NCI-H82 treated with DMSO at 0.1 percent for 48 hours (cell line): ENCODE data around the gene KLK8.
"Not testable (repeated sequence)": the region's sequence is repeated elsewhere in the genome, so short reads cannot be mapped to it uniquely, and the experiment has no call there.

Experiments used
- DNase-seq: peaks from one replicate; lab custom pipeline; 2025; ENCODE audit not compliant: unreplicated experiment; lab: John Stamatoyannopoulos, UW

KLK8 gene

DNA sequence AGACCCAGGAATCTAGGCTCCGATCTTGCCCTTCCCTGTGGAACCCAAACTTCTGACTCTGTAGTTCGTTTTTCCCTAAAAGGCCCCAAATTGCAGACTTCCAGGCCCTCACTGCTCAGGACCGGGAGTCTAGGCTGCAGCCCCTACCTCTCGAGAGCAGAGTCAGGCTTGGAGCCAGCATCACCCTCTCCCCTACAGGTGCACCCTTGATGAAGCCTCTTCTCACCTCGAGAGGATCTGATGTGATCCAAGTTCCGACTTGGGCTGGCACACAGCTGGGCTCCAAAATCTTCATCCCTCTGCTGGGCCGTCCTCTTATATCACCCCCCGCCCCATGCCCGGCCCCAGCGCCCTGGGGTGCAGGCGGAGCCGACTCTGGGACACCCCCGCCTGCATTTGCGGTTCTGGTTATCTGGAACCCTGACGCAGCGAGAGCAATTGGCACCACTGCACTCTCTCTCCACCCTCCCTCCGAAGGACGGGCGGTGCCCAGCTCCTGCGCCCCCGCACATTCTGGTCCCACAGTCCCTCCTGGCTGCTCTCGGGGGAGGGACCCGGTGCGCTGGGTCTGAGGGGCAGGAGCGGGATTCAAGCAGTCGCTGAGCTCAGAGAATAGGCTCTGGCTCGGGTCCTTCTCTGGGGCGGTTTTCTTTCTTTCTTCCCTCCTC, 17.6 kb downstream of the KLK8 start, which contains the start of gene KLK7:
Gene KLK7, minus strand, starts transcription at position 293 of the 668 bp plus-strand sequence. CDS start 1,518 bp downstream, outside the sequence.
- DNase-seq: no peak

DNA sequence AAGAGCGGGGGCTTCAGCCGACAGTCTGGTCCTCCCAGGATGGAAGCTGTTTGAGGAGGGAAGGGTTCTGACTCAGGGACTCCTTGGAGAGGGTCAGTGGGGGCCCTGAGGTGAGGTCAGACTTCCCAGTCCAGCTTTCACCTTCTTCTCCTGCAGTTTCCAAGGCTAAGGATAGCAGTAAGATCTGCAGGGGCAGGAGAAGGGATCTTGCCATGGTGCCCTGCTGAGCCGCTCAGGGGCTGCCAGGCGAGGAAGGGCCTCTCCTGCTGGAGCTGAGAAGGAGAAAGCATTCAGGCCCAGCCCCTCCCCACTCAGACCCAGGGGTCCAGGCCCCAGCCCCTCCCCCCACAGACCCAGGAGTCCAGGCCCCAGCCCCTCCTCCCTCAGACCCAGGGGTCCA, 19.2 kb downstream of the KLK8 start:
- no peak for DNase-seq

DNA sequence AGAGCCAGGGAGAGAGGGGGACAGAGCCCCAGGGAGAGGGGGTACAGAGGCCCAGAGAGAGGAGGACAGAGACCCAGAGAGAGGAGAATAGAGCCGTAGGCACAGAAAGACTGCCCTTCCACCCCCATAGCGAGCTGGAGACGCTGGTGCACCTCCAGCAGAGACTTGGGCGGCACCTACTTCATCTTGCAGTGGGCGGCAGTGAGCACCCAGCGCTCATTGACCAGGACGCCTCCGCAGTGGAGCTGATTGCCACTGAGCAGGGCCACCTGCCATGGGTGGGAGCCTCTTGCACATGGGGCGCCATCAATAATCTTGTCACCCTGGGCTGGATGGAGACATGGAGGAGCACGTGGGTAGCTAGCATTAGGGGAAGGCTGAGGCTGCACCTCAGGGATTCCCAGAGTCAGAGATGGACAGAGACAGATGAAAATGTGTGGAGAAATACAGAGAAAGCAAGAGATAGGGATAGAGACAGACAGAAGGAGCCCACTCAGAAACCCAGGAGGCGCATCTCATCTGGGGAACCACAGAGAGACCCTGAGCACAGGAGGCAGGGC, 19.7 kb downstream of the KLK8 start:
- no peak for DNase-seq

DNA sequence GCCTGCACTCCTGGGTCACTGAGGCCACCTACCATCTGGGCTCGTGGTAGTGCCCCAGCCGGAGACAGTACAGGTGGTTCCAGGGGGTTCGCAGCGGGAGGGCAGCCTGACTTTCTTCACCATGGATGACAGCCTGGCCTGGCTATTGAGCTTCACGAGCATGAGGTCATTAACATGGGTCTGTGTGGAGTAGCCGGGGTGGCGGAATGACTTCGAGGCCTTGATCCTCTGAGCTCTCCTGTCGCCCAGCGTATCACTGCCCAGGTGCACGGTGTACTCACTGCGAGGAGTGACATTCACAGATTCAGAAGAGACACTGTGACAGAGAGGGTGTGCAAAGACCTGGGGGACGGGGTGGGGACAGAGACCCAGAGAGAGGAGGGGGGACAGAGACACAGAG, 21.2 kb downstream of the KLK8 start:
- DNase-seq: no peak

DNA sequence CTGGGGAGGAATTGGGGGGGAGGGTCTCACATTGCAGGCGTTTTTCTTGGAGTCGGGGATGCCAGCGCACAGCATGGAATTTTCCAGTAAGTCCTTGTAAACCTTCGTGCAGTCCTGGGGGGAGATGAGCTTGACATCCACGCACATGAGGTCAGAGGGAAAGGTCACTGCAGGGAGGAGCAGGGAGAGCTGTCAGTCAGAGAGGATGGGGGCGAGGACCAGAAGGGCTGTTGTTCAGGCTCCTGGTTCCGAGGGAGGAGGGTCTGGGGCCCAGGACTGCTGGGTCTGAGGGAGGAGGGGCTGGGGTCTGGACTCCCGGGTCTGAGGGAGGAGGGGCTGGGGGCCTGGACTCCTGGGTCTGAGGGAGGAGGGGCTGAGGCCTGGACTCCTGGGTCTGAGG, 21.6 kb downstream of the KLK8 start:
- DNase-seq: no peak

DNA sequence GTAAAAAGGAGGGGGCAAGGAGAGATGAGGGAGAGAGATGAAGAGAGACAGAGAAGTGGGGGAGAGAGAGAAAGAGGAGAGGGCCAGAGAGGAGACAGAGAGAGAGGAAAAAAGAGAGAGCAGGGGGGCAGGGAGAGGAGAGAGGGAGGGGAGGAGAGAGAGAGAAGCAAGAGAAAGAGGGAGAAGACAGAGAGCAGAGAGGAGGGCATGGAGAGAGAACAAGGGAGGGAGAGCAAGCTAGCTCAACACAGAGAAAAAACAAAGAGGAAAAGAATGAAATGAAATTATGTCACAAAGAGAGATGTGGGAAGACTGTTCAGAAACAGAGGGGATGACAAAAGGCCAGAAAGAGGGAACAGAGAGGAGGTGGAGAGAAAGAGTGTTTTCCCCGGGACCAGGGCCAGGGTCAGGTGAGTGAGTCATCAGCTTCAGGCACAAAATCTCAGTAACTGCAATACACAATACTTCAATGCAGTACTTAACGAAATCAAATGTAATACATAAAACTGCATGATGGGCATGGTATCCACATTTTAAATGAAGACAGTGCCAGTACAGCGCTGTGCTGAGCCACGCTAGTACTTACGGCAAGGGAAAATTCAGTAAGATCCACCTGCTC, 22.5 kb downstream of the KLK8 start:
- DNase-seq: no peak

DNA sequence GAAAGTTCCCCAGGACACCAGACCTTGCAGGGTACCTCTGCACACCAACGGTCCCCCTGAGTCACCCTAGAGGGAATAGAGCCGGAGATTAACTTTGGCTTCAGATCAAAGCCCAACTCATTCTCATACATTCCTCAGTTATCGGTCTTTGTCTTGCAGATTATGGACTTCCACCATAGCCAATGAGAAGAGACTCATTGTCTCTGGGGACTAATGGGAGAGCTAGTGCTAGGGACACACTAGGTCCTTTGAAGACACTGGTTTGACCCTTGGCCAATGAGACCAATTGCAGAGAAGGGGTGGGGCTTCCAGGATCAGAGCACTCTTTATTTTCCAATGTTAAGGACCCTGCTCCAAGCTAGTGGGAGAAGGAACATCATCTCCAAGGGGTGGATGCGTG, 23.8 kb downstream of the KLK8 start:
- no peak for DNase-seq

DNA sequence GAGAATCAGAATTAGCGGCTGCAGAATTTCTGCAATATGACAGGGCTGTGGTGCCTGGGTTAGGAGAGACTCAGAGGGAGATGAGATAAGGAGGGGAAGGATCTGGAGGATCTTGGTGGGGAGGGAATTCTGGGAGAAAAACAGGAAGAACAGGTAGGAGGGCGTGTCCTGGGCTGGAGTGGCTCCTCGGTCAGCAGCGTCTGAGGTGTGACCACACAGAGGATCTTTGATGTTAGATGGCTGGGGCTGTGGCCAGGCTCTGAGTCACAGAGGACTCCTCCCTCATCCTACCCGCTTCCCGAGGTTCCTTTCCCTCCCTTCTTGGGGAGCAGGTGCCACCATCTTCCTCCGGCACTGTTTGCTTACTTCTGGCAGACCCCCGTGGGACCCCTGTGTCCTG, 25.6 kb downstream of the KLK8 start:
- no peak for DNase-seq

DNA sequence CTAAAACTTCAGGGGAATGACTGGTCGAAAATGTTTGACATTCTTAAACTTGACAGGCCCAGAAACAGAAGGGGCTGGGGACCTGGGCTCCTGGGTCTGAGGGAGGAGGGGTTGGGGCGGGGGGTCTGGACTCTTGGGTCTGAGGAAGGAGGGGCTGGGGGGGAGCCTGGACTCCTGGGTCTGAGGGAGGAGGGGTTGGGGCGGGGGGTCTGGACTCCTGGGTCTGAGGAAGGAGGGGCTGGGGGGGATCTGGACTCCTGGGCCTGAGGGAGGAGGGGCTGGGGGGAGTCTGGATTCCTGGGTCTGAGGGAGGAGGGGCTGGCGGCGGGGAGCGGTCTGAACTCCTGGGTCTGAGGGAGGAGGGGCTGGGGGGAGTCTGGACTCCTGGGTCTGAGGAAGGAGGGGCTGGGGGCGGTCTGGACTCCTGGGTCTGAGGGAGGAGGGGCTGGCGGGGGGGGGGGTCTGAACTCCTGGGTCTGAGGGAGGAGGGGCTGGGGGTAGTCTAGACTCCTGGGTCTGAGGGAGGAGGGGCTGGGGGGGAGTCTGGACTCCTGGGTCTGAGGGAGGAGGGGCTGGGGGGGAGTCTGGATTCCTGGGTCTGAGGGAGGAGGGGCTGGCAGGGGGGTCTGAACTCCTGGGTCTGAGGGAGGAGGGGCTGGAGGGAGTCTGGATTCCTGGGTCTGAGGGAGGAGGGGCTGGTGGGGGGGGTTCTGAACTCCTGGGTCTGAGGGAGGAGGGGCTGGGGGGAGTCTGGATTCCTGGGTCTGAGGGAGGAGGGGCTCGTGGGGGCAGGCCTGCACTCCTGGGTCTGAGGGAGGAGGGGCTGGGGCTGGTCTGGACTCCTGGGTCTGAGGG, 26.5 kb downstream of the KLK8 start:
- DNase-seq: no peak

DNA sequence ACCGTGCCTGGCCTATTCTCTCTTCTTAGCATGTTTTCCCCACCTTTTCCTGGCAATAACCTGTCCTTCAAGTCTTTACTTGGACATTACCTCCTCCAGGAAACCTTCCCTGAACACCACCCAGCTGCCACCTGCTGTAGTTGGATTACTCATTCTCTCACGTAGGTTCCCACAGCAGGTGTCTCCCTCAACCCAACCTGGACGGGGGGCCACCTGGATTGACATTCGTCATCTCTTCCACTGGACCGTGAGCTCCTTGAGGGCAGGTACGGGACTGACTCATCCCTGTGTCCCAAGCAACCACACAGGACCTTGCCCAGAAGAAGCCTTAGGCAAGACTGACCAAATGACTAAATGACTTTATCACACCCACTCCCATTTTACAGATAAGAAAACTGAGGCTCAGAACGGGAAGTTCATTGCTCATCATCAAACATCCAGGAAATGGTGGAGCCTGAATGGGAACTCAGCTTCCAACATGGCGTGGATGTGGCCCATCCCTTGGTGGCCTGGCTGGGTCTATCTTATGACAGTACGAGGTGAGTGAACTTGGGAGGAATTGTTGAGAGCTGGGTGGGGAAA, 28.5 kb downstream of the KLK8 start:
- DNase-seq: no peak

DNA sequence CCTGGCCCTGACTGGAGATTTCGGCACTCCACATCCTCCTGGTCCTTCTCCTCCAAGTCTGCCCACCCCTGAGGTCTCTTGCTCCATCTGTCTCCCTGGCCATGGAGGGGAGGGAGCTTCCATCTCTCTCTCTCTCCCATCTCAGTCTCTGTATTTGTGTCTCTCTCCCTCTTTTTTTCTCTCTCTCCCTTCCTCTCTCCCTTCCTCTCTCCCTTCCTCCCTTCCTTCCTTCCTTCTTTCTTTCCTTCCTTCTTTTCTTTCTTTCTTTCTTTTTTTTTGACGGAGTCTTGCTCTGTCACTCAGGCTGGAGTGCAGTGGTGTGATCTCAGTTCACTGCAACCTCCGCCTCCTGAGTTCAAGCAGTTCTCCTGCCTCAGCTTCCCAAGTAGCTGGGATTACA, 31.6 kb downstream of the KLK8 start:
- not testable (repeated sequence) for DNase-seq

DNA sequence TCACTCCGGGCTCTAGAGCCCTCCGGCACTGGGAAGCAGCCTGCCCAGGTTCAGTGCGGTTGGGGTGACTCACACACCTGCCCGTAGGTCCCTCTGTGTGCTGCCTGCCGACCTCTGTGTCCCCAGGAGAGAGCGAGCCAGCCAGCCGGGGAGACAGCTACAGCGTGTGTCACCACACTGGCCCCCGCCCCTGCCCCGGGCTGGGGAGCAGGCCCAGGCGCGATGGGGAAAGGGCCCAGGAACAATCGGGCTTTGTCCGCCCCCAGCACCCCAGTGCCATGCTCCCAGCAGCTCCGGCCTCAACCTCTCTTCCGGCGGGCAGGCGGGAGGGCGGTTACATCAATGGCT, 32.0 kb downstream of the KLK8 start, which contains the start of gene KLK6:
Gene KLK6, minus strand, starts transcription at position 179 of the 348 bp plus-strand sequence. CDS start 1,487 bp downstream, outside the sequence.
- DNase-seq: no peak

DNA sequence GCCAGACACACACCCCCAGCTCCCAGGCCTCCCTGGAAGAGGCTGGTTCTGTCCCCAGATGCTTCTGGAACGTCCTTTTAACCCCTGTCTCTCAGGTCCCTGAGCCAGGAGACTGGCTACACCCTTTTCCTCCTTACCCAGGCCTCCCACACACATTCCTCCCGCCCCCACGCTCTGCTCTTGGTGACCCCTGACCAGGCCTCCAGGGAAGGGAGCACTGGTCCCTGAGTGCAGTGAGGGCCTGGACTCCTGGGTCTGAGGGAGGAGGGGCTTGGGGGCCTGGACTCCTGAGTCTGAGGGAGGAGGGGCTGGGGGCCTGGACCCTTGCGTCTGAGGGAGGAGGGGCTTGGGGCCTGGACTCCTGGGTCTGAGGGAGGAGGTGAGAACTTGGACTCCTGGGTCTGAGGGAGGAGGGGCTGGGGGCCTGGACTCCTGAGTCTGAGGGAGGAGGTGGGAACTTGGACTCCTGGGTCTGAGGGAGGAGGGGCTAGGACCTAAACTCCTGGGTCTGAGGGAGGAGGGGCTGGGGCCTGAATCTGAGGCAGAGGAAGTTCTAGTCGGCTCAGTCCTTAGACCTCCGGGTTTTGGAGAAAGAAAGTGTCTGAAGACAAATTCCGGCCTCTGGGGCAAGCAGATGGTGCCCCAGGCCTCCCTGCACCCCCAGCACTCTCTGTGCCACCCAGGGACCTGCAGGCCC, 32.5 kb downstream of the KLK8 start:
- DNase-seq: no peak

DNA sequence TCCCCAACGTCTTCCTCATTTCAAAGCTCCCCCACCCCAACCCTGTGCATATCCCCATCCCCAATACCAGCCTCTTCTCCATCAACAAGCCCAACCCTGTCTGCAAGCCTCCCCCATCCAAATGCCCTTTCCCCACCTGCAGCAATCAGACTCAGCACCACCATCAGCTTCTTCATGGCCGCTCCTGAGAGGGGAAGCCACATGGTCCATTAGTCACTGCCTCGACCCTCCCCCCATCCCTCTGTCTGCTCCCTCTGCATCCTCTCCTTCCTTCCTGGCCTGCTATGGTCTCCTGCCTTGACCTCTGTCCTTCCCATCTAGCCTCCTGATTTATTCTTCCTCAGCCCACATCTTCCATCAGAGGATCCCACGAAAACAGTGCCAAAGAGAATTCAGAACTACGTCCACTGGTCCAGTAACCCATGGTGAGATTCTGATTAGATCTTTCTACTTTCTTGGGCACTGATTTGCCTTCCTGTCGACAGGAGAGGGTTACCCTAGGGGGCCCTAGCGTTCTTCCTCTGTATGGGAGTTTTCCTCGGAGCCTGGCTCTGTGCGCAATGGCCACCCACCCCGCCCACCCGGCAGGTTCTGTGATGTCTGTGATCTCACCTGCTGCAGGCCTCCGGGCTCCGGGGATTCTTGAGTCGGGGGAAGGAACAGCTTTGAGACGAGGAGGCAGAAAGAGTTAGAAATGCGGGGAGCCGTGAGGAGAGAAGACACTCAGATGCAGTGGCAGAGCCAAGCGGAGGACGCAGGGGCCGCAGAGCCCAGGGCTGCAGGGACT, 33.3 kb downstream of the KLK8 start:
- DNase-seq: no peak

DNA sequence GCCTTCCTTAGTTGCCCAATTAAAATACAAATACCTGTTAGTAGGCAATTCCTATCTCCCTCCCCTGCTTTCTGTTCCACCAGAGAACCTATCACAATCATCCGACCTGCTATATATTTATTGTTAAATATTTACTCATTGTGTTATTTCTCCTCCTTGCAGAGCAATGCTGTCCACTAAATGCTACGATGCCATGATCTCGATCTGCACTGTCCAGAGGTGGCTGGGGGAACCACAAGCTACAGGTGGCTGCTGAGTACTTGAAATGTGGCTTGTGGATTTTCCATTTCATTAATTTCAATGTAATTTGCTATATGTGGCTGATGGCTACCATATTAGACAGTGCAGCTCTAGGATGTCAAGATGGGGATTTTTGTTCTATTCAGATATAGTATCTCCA, 37.1 kb downstream of the KLK8 start:
- DNase-seq: no peak

DNA sequence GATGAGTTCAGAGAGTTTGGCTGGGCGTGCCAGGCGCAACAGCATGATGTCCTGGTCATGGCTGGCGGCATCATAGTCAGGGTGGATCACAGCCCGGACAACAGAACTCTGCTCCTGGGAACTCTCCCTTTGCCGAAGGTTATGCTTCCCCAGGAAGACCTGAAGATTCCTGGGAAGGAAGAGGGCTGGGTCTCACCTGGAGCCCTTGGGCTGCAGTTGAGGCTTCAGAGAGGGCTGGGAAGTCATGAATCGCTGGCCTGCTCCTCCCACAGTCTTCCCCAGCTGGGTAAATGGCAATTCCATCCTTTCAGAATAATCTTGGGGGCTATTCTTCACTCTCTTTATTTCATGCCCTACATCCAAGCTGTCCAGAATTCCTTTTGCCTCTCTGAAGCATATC, 38.0 kb downstream of the KLK8 start:
- no peak for DNase-seq

DNA sequence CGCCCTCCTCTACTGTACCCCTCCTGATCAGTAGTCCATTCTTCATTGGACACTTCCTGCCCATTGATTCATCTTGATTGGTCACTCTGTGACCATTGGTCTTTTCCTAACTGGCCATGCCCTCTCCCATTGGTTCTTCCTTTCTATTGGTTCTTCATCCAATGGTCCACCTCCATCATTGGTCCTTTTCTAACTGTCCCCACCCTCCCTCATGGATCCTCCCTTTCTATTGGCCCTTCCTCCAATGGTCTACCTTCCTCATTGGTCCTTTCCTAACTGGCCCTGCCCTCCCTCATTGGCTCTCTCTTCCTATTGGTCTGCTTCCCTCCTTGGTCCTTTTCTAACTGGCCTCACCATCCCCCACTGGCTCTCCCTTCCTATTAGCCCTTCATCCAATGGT, 39.2 kb downstream of the KLK8 start:
- no peak for DNase-seq

DNA sequence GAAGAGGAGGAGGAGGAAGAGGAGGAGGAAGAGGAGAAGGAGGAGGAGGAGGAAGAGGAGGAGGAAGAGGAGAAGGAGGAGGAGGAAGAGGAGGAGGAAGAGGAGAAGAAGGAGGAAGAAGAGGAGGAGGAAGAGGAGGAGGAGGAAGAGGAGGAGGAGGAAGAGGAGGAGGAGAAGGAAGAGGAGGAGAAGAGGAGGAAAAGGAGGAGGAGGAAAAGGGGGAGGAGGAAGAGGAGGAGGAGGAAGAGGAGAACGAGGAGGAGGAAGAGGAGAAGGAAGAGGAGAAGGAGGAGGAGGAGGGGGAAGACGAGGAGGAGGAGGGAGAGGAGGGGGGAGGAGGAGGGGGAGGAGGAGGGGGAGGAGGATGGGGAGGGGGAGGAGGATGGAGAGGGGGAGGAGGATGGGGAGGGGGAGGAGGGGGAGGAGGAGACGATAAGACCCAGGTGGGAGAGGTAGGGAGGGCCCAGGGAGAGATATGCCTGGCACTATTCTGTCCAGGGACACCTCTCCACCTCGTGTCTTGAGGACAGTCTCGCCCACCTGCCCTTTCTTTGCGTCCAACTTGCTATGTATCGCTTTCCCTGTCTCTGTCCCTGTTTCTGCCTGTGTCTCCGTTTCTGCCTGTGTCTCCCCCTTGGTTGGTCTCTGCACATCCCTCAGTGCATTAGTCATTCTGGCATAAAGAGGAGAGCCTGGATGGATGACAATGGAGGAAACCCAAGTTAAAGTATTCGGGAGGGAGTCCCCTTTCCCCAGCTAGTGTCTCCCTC, 41.5 kb downstream of the KLK8 start:
- DNase-seq: no peak

DNA sequence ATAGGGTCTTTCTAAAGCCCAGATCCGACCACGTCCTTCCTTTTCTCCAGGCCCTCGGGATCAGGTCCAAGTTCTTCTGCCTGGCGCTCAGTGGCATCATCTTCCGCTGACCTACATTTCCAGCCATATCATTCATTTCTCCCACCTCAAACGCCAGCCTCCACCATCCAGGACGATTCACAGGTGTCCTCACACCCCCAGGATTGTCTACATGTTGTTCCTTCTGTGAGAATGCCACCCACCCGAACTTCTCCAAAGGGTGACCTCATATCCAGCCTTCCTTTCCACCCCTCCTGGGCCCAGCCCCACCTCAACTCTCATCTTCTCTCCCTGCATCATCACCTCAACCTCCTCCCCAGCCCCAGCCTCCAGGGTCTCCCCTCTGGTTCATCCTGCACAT, 43.8 kb downstream of the KLK8 start:
- no peak for DNase-seq
